ENCODE measurements around the gene ANXA1. TPM values are rescaled to one million over a fixed set of nuclear protein-coding genes. Genes with fewer than 3 reads are reported as not detected.

ANXA1 gene
- total RNA-seq, 2 experiments from 2014 or later: 88.2 to 90.8 TPM

GRCh38 chr9:73138516-73138915, 13.1 kb upstream of the ANXA1 start:
- H3K4me3 Mint-ChIP-seq: no peak overlapping the region
- H3K36me3 Mint-ChIP-seq (ENCODE audit: low read depth): peaks cover 1% of the 10 kb centered on the region
- POLR2A ChIA-PET: no interaction called here
- no peak for DNase-seq
- H3K9me3 Mint-ChIP-seq (ENCODE audit: insufficient read depth): peaks cover 4% of the 10 kb centered on the region
- H3K27ac Mint-ChIP-seq: no peak overlapping the region
- H3K27me3 Mint-ChIP-seq (ENCODE audit: low read depth): no peaks in the 10 kb centered on the region
- CTCF ChIA-PET: no interaction called here
- ATAC-seq: no peak
- peaks cover 18% of the 10 kb centered on the region for H3K4me1 Mint-ChIP-seq (ENCODE audit: low read depth)

GRCh38 chr9:73141282-73141681, 10.4 kb upstream of the ANXA1 start:
- no peaks in the 10 kb centered on the region for H3K36me3 Mint-ChIP-seq (ENCODE audit: low read depth)
- DNase-seq (no peak), ATAC-seq (no peak)
- no peak overlapping the region for H3K4me3 Mint-ChIP-seq
- no peak overlapping the region for H3K27ac Mint-ChIP-seq
- H3K4me1 Mint-ChIP-seq (ENCODE audit: low read depth): peaks cover 14% of the 10 kb centered on the region
- ChIA-PET POLR2A (no interaction called here), CTCF (no interaction called here)
- no peaks in the 10 kb centered on the region for H3K27me3 Mint-ChIP-seq (ENCODE audit: low read depth)
- peaks cover 4% of the 10 kb centered on the region for H3K9me3 Mint-ChIP-seq (ENCODE audit: insufficient read depth)

GRCh38 chr9:73143711-73144328, 7.8 kb upstream of the ANXA1 start:
- H3K4me3 Mint-ChIP-seq: no peak overlapping the region
- ATAC-seq: no peak
- no peaks in the 10 kb centered on the region for H3K36me3 Mint-ChIP-seq (ENCODE audit: low read depth)
- peaks cover 23% of the 10 kb centered on the region for H3K4me1 Mint-ChIP-seq (ENCODE audit: low read depth)
- peak overlapping the region; percentile 2 for H3K27ac Mint-ChIP-seq
- DNase-seq: no peak
- peaks cover 4% of the 10 kb centered on the region for H3K9me3 Mint-ChIP-seq (ENCODE audit: insufficient read depth)
- POLR2A ChIA-PET: interaction anchor here (2.1 kb wide), 1 partner anchor 10 kb away, joined by 6 read pairs; no protein-coding TSS in a partner anchor
- CTCF ChIA-PET: interaction anchor here (0.6 to 3.1 kb wide), 3 partner anchors 9 to 36 kb away, joined by 4 to 10 read pairs (median 9); no protein-coding TSS in a partner anchor
- no peaks in the 10 kb centered on the region for H3K27me3 Mint-ChIP-seq (ENCODE audit: low read depth)

- ChIA-PET POLR2A (no interaction called here), CTCF (interaction anchor here (1.0 to 3.1 kb wide), 2 partner anchors 10 to 39 kb away, joined by 3 to 10 read pairs; no protein-coding TSS in a partner anchor)
- ATAC-seq (no peak), DNase-seq (no peak)
- H3K9me3 Mint-ChIP-seq (ENCODE audit: insufficient read depth): peaks cover 4% of the 10 kb centered on the region
- H3K36me3 Mint-ChIP-seq (ENCODE audit: low read depth): no peaks in the 10 kb centered on the region
- H3K4me1 Mint-ChIP-seq (ENCODE audit: low read depth): peaks cover 45% of the 10 kb centered on the region
- H3K4me3 Mint-ChIP-seq: no peak overlapping the region
- no peak overlapping the region for H3K27ac Mint-ChIP-seq
- no peaks in the 10 kb centered on the region for H3K27me3 Mint-ChIP-seq (ENCODE audit: low read depth)
These were observed 5.4 kb upstream of the ANXA1 start for GRCh38 chr9:73146111-73146815.

- Mint-ChIP-seq H3K27ac (no peak overlapping the region), H3K9me3 (ENCODE audit: insufficient read depth) (no peaks in the 10 kb centered on the region), H3K36me3 (ENCODE audit: low read depth) (no peaks in the 10 kb centered on the region), H3K4me3 (no peak overlapping the region), H3K27me3 (ENCODE audit: low read depth) (no peaks in the 10 kb centered on the region), H3K4me1 (ENCODE audit: low read depth) (peaks cover 58% of the 10 kb centered on the region)
- CTCF ChIA-PET: interaction anchor here (1.0 to 1.5 kb wide), 3 partner anchors 16 to 41 kb away, joined by 3 to 4 read pairs (median 4); no protein-coding TSS in a partner anchor
- DNase-seq: no peak
- no peak for ATAC-seq
- POLR2A ChIA-PET: interaction anchor here (1.1 kb wide), 1 partner anchor 15 kb away, joined by 4 read pairs; no protein-coding TSS in a partner anchor
These were observed 3.2 kb upstream of the ANXA1 start for GRCh38 chr9:73148447-73148937.

GRCh38 chr9:73149371-73150067, 2.1 kb upstream of the ANXA1 start:
- H3K36me3 Mint-ChIP-seq (ENCODE audit: low read depth): peaks cover 8% of the 10 kb centered on the region
- H3K9me3 Mint-ChIP-seq (ENCODE audit: insufficient read depth): no peaks in the 10 kb centered on the region
- DNase-seq (peak; percentile 46), ATAC-seq (peak; percentile 46)
- POLR2A ChIA-PET: interaction anchor here (1.1 kb wide), 1 partner anchor 16 kb away, joined by 4 read pairs; no protein-coding TSS in a partner anchor
- peak overlapping the region; percentile 44 for H3K4me3 Mint-ChIP-seq
- no peaks in the 10 kb centered on the region for H3K27me3 Mint-ChIP-seq (ENCODE audit: low read depth)
- CTCF ChIA-PET: no interaction called here
- H3K4me1 Mint-ChIP-seq (ENCODE audit: low read depth): peaks cover 57% of the 10 kb centered on the region
- H3K27ac Mint-ChIP-seq: peak overlapping the region; percentile 84

GRCh38 chr9:73152543-73152844, 829 bp downstream of the ANXA1 start:
- ChIA-PET POLR2A (interaction anchor here (1.3 to 2.7 kb wide), 2 partner anchors 19 to 788 kb away, joined by 4 to 11 read pairs; partner anchors contain the start of gene ZFAND5), CTCF (interaction anchor here (1.0 to 2.7 kb wide), 8 partner anchors 20 to 45 kb away, joined by 3 to 14 read pairs (median 5); no protein-coding TSS in a partner anchor)
- Mint-ChIP-seq H3K27me3 (ENCODE audit: low read depth) (no peaks in the 10 kb centered on the region), H3K36me3 (ENCODE audit: low read depth) (peaks cover 20% of the 10 kb centered on the region), H3K9me3 (ENCODE audit: insufficient read depth) (no peaks in the 10 kb centered on the region), H3K4me1 (ENCODE audit: low read depth) (peaks cover 79% of the 10 kb centered on the region), H3K4me3 (peak overlapping the region; percentile 88), H3K27ac (peak overlapping the region; percentile 83)
- DNase-seq (no peak), ATAC-seq (no peak)

GRCh38 chr9:73152953-73153352, 1.3 kb downstream of the ANXA1 start:
- Mint-ChIP-seq H3K27ac (peak overlapping the region; percentile 83), H3K36me3 (ENCODE audit: low read depth) (peaks cover 24% of the 10 kb centered on the region), H3K4me1 (ENCODE audit: low read depth) (peaks cover 83% of the 10 kb centered on the region), H3K9me3 (ENCODE audit: insufficient read depth) (no peaks in the 10 kb centered on the region), H3K27me3 (ENCODE audit: low read depth) (no peaks in the 10 kb centered on the region), H3K4me3 (peak overlapping the region; percentile 88)
- ATAC-seq (peak; percentile 16), DNase-seq (no peak)
- ChIA-PET POLR2A (interaction anchor here (1.3 to 2.7 kb wide), 2 partner anchors 20 to 788 kb away, joined by 4 to 11 read pairs; partner anchors contain the start of gene ZFAND5), CTCF (interaction anchor here (0.9 to 2.7 kb wide), 9 partner anchors 12 to 45 kb away, joined by 3 to 14 read pairs (median 5); no protein-coding TSS in a partner anchor)

GRCh38 chr9:73153793-73154227, 2.1 kb downstream of the ANXA1 start:
- Mint-ChIP-seq H3K27ac (peak overlapping the region; percentile 72), H3K4me1 (ENCODE audit: low read depth) (peaks cover 81% of the 10 kb centered on the region), H3K9me3 (ENCODE audit: insufficient read depth) (no peaks in the 10 kb centered on the region), H3K36me3 (ENCODE audit: low read depth) (peaks cover 32% of the 10 kb centered on the region), H3K27me3 (ENCODE audit: low read depth) (no peaks in the 10 kb centered on the region), H3K4me3 (peak overlapping the region; percentile 88)
- DNase-seq: no peak
- no peak for ATAC-seq
- ChIA-PET CTCF (interaction anchor here (0.9 to 1.4 kb wide), 4 partner anchors 11 to 39 kb away, joined by 3 to 6 read pairs (median 4); no protein-coding TSS in a partner anchor), POLR2A (interaction anchor here (2.7 kb wide), 1 partner anchor 21 kb away, joined by 11 read pairs; no protein-coding TSS in a partner anchor)

GRCh38 chr9:73154271-73154670, 2.6 kb downstream of the ANXA1 start:
- Mint-ChIP-seq H3K27me3 (ENCODE audit: low read depth) (no peaks in the 10 kb centered on the region), H3K36me3 (ENCODE audit: low read depth) (peaks cover 35% of the 10 kb centered on the region), H3K9me3 (ENCODE audit: insufficient read depth) (no peaks in the 10 kb centered on the region), H3K4me1 (ENCODE audit: low read depth) (peaks cover 77% of the 10 kb centered on the region), H3K4me3 (peak overlapping the region; percentile 88), H3K27ac (peak overlapping the region; percentile 72)
- CTCF ChIA-PET: interaction anchor here (0.9 to 1.2 kb wide), 2 partner anchors 9 to 29 kb away, joined by 3 read pairs; no protein-coding TSS in a partner anchor
- POLR2A ChIA-PET: no interaction called here
- DNase-seq: no peak
- ATAC-seq: peak; percentile 3

- Mint-ChIP-seq H3K27ac (peak overlapping the region; percentile 72), H3K27me3 (ENCODE audit: low read depth) (no peaks in the 10 kb centered on the region), H3K4me1 (ENCODE audit: low read depth) (peaks cover 72% of the 10 kb centered on the region), H3K9me3 (ENCODE audit: insufficient read depth) (no peaks in the 10 kb centered on the region), H3K4me3 (peak overlapping the region; percentile 88), H3K36me3 (ENCODE audit: low read depth) (peaks cover 37% of the 10 kb centered on the region)
- ChIA-PET POLR2A (interaction anchor here (1.0 to 1.4 kb wide), 2 partner anchors 16 to 22 kb away, joined by 3 to 9 read pairs; no protein-coding TSS in a partner anchor), CTCF (interaction anchor here (0.8 to 1.4 kb wide), 7 partner anchors 8 to 49 kb away, joined by 3 to 12 read pairs (median 4); no protein-coding TSS in a partner anchor)
- ATAC-seq: peak; percentile 54
- peak; percentile 32 for DNase-seq
These were observed 3.1 kb downstream of the ANXA1 start for GRCh38 chr9:73154722-73155121.
